Stimulated activated CD8-positive, alpha-beta memory T cell treated with anti-CD3 and anti-CD28 coated beads, Interleukin-12 subunit alpha, Interleukin-12 subunit beta, amount 100 ng/mL, for 1 hour (primary cell): ENCODE data around the gene FAM111A.

Experiments
- DNase-seq: peaks from one replicate; pipeline ENCODE4 v3.0.0-alpha.2; 2020; ENCODE audit warnings: low read depth

Gene FAM111A

DNA sequence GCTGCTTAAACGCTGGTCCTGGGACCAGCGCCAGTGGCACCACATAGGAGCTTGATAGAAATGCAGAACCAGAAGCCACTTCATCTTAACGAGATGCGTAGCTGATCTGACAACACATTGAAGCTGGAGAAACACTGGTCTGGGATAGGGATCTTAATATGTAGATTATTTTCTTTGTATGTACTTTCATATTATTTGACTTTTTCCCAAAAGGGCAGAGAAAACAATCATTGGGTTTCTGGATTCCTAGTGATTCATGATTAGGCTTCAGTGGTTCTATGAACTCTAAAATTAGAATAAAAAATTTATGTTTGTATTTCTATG is 57.7 kb downstream of the FAM111A start:
- DNase-seq = no peak

DNA sequence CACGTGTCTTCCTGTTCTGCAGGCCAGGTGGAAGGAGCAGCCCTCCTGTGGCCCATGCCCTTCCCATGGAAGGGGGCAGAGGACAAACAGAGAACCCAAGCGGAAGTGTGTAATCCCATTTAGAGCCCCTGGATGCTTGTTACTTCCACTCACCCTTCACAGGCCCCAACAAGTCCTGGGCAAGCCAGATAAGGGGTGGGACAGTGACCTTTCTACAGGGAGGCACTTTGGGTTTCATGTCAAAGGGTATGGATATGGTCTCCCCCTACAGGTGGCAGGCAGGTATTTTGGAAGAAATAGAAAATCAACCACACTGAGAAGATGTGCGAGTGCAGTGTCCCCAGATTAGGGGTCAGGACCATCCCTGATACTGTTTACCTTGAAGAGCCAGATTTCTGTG is 58.7 kb downstream of the FAM111A start:
- no peak for DNase-seq
